AG09309 (cell line): ENCODE measurements around the gene TET1.
A peak's percentile ranks its signal among the peaks of the same experiment; 100 is the strongest.

Experiments
- DNase-seq: peaks from one replicate; pipeline ENCODE4 v3.0.0-alpha.2; 2010; ENCODE audit warnings: low read depth
- H3K4me3 ChIP-seq: 2 replicates; pipeline ENCODE4 v1.5.1; 2011; ENCODE audit warnings: mild to moderate bottlenecking, low read depth, low read length, moderate library complexity; ENCODE audit not compliant: control insufficient read depth
- TF ChIP-seq, protein P1 (sequence below): IDR thresholded peaks from 2 replicates; pipeline ENCODE4 v1.5.1; 2011; ENCODE audit warnings: mild to moderate bottlenecking, low read depth, low read length, inconsistent platforms; ENCODE audit not compliant: insufficient read depth, control insufficient read depth; ENCODE audit errors: missing control alignments

Gene TET1

DNA sequence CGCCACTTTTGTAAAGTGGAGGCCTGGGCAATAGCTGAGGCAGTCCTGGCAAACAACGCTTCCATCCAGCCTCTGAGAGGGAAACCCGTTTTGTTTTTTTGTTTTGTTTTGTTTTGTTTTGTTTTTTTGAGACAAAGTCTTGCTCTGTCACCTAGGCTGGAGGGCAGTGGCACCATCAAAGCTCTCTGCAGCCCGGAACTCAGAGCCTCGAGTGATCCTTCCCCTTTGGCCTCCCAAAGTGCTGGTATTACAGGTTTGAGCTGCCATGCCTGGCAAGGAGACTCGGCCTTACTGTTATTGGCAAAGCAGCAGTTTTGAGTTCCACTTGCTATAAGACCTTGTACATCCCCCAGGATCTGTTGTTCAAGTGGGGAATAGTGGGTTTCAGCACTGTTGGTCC, 22.3 kb upstream of the TET1 start:
- DNase-seq: no peak
- no peak overlapping the region for H3K4me3 ChIP-seq
- TF ChIP-seq, protein P1, sequence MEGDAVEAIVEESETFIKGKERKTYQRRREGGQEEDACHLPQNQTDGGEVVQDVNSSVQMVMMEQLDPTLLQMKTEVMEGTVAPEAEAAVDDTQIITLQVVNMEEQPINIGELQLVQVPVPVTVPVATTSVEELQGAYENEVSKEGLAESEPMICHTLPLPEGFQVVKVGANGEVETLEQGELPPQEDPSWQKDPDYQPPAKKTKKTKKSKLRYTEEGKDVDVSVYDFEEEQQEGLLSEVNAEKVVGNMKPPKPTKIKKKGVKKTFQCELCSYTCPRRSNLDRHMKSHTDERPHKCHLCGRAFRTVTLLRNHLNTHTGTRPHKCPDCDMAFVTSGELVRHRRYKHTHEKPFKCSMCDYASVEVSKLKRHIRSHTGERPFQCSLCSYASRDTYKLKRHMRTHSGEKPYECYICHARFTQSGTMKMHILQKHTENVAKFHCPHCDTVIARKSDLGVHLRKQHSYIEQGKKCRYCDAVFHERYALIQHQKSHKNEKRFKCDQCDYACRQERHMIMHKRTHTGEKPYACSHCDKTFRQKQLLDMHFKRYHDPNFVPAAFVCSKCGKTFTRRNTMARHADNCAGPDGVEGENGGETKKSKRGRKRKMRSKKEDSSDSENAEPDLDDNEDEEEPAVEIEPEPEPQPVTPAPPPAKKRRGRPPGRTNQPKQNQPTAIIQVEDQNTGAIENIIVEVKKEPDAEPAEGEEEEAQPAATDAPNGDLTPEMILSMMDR: no peak

- no peak overlapping the region for H3K4me3 ChIP-seq
Measured at GRCh38 chr10:68543004-68543918, 16.9 kb upstream of the TET1 start.

DNA sequence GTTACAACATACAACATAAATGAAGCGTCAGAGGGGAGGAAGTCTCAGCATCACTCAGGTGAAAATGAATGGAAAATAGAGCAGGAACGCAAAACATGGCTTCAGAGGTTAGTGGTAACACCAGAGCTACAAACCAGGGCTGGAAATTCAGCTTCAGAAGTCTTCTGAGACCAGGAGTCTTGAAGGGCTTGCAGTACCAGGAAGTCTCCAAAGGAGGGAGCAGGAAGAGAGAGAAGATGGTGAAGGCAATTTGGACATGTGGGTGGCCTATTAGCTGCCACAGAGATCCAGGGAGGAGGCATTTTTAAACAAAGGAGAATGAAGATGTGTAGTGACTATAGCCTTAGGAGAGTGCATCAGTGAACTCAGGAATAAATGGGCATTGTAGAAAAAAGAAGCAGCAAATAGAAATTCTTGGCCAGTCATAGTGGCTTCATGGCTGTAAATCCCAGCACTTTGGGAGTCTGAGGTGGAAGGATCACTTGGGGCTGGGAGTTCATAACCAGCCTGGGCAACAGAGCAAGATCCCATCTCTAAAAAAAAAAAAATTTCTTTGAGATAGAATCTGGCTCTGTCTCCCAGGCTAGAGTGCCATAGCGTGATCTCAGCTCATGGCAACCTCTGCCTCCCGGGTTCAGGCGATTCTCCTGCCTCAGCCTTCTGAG, 9.3 kb upstream of the TET1 start:
- TF ChIP-seq, protein P1: peak; percentile 91
- H3K4me3 ChIP-seq: no peak overlapping the region
- DNase-seq: peak; percentile 57

More at GRCh38 chr10:68543004-68543918, 16.9 kb upstream of the TET1 start:
- TF ChIP-seq, protein P1: no peak
- DNase-seq: no peak

DNA sequence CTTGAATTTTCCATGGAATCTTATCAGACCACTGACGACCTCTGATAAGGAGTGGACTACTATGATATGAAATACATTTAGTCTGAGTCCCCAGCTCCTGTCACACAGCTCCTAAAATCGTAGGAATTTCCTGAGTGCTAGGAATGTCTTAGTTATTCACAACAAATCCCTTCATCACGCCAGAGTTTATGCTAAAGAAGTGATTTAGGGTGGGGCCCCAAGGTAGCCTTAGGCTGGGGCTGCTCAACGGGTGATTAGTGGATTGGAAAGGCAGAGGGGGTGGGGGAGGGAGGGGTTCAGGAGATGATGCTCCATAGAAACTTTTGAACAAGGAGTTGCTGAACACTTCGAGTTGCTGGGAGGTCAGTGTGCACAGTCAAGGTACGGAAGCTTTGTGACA, 7.0 kb upstream of the TET1 start:
- TF ChIP-seq, protein P1: no peak
- no peak for DNase-seq
- no peak overlapping the region for H3K4me3 ChIP-seq

GRCh38 chr10:68553599-68553998, 6.5 kb upstream of the TET1 start:
- H3K4me3 ChIP-seq: no peak overlapping the region
- no peak for DNase-seq
- TF ChIP-seq, protein P1: no peak

- DNase-seq: no peak
Measured at GRCh38 chr10:68558478-68558877, 1.7 kb upstream of the TET1 start.

More at GRCh38 chr10:68558478-68558877, 1.7 kb upstream of the TET1 start:
- TF ChIP-seq, protein P1: no peak
- no peak overlapping the region for H3K4me3 ChIP-seq
